CD4-positive, alpha-beta T cell treated with Interferon gamma for 1 hour (primary cell): ENCODE data around the gene KIF11.
"Not testable (repeated sequence)": the region's sequence is repeated elsewhere in the genome, so short reads cannot be mapped to it uniquely, and the experiment has no call there.

ENCODE experiments used
- DNase-seq: peaks from one replicate; pipeline ENCODE4 v3.0.0-alpha.2; 2020

The KIF11 gene

GRCh38 chr10:92592761-92593618 is at the start of gene KIF11:
Gene KIF11, plus strand, starts transcription at chr10:92593130. Its CDS starts 246 bp downstream, at chr10:92593376.
- peak; percentile 95 for DNase-seq

- peak; percentile 7 for DNase-seq
These were observed 48.6 kb upstream of the KIF11 start for GRCh38 chr10:92544296-92544695.

GRCh38 chr10:92545556-92545955 is 47.4 kb upstream of the KIF11 start:
- DNase-seq: no peak

GRCh38 chr10:92547676-92548075 is 45.3 kb upstream of the KIF11 start:
- no peak for DNase-seq

GRCh38 chr10:92550924-92551323 is 42.0 kb upstream of the KIF11 start:
- DNase-seq: no peak

GRCh38 chr10:92552310-92552709 is 40.6 kb upstream of the KIF11 start:
- DNase-seq: no peak

- no peak for DNase-seq
These were observed 39.0 kb upstream of the KIF11 start for GRCh38 chr10:92553959-92554358.

GRCh38 chr10:92559046-92559445 is 33.9 kb upstream of the KIF11 start:
- no peak for DNase-seq

- DNase-seq: no peak
These were observed 30.5 kb upstream of the KIF11 start for GRCh38 chr10:92562424-92562823.

GRCh38 chr10:92567952-92568600 is 24.9 kb upstream of the KIF11 start:
- no peak for DNase-seq

- DNase-seq: no peak
These were observed 23.9 kb upstream of the KIF11 start for GRCh38 chr10:92569071-92569470.

GRCh38 chr10:92569663-92570062 is 23.3 kb upstream of the KIF11 start:
- DNase-seq: not testable (repeated sequence)

GRCh38 chr10:92571649-92572048 is 21.3 kb upstream of the KIF11 start:
- DNase-seq: no peak

- DNase-seq: no peak
These were observed 20.4 kb upstream of the KIF11 start for GRCh38 chr10:92572362-92573090.

- DNase-seq: peak; percentile 28
These were observed 19.7 kb upstream of the KIF11 start for GRCh38 chr10:92573091-92573797.

- peak; percentile 82 for DNase-seq
These were observed 19.0 kb upstream of the KIF11 start, which contains the start of gene IDE for GRCh38 chr10:92573798-92574547. Gene IDE, minus strand, starts transcription at chr10:92574093. Its CDS starts 74 bp downstream, at chr10:92574019.

- no peak for DNase-seq
These were observed 18.2 kb upstream of the KIF11 start for GRCh38 chr10:92574548-92575261.

- no peak for DNase-seq
These were observed 17.0 kb upstream of the KIF11 start for GRCh38 chr10:92575961-92576360.

GRCh38 chr10:92582347-92582746 is 10.6 kb upstream of the KIF11 start:
- not testable (repeated sequence) for DNase-seq

GRCh38 chr10:92590623-92591549 is 2.0 kb upstream of the KIF11 start:
- DNase-seq: no peak
